Astrocyte of the cerebellum (primary cell): ENCODE measurements around the gene ADAM17.
A peak's percentile ranks its signal among the peaks of the same experiment; 100 is the strongest.

Experiments used
- DNase-seq: peaks from one replicate; pipeline ENCODE4 v3.0.0-alpha.2; 2011; ENCODE audit warnings: low read depth
- H3K4me3 ChIP-seq: 2 replicates; pipeline ENCODE4 v1.5.1; 2011; ENCODE audit warnings: mild to moderate bottlenecking, low read depth, low read length, moderate library complexity
- CTCF ChIP-seq: IDR thresholded peaks from 2 replicates; pipeline ENCODE4 v1.5.1; 2012; ENCODE audit warnings: low read length, low read depth, moderate library complexity, mild to moderate bottlenecking; ENCODE audit errors: missing control alignments
- in situ Hi-C: cut with HindIII; loops from 2 replicates; pipeline ENCODE4 v1.10.0; 2017; ENCODE audit warnings: low sequenced_read_pairs

The ADAM17 gene

GRCh38 chr2:9477914-9478313, 77.7 kb downstream of the ADAM17 start:
- in situ Hi-C loops: no loop called here
- no peak for TF ChIP-seq CTCF
- DNase-seq: no peak
- no peak overlapping the region for H3K4me3 ChIP-seq

- in situ Hi-C loops: no loop called here
- H3K4me3 ChIP-seq: peak within 1 kb of the TSS; percentile 73
- no peak for DNase-seq
- no peak for TF ChIP-seq CTCF
Observed at GRCh38 chr2:9474361-9475057, 81.1 kb downstream of the ADAM17 start, which contains the start of gene IAH1. Gene IAH1 (plus strand): TSS chr2:9474551. CDS start chr2:9474567, 16 bp downstream.

GRCh38 chr2:9473985-9474360, 81.7 kb downstream of the ADAM17 start:
- in situ Hi-C loops: no loop called here
- DNase-seq: no peak
- no peak for TF ChIP-seq CTCF
- peak overlapping the region; percentile 73 for H3K4me3 ChIP-seq

GRCh38 chr2:9473308-9473984, 82.2 kb downstream of the ADAM17 start:
- in situ Hi-C loops: no loop called here
- peak overlapping the region; percentile 73 for H3K4me3 ChIP-seq
- peak; percentile 32 for TF ChIP-seq CTCF
- DNase-seq: no peak

- H3K4me3 ChIP-seq: no peak overlapping the region
- TF ChIP-seq CTCF: no peak
- in situ Hi-C loops: no loop called here
- no peak for DNase-seq
Observed at GRCh38 chr2:9472511-9472910, 83.1 kb downstream of the ADAM17 start.

GRCh38 chr2:9471206-9471605, 84.4 kb downstream of the ADAM17 start:
- in situ Hi-C loops: no loop called here
- TF ChIP-seq CTCF: no peak
- H3K4me3 ChIP-seq: no peak overlapping the region
- no peak for DNase-seq
